ENCODE results near the gene SLC39A7. TPM values are rescaled to one million over a fixed set of nuclear protein-coding genes. Genes with fewer than 3 reads are reported as not detected.

Gene SLC39A7
- total and polyA plus RNA-seq, 4 donors = 8.9 to 112 (median 71.1) TPM

DNA sequence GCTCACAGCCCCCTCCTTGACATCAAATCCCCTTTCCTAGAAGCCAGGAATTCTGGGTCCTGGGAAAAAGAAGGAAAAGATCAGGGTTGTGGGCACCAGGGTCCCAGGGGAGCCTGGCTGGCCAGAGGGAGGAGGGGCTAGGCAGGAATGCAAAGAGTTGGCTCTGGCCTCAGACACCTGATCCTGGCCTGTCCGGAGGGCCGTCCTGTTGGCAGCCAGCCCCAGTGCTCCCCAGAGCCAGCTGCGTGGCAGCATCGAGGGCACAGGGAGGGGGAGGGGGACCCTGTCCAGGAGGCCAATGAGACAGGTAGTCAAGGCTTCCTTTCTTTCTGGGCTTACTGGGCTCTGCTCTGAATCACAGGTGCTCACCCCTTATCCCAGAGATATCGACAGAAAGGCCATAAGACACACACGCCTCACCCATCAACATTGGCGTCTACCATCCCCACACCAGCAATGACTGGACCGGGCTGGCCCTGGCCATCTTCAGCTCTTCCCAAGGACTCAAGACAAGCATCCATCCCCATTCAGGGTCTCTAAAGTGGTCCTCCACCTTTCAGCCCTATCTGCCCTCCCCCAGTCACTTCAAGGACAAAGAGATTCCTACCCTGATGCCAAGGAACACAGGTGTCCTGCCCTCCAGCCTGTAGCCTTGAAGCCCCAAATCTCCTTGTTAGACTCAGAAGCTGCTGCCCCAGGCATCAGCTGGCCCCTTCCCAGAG lies 9.1 kb upstream of the SLC39A7 start:
- H3K4me3 ChIP-seq (ENCODE audit: low read depth in 1 of 3, low read length in 3 of 3) = no peak overlapping the region
- H3K9me3 ChIP-seq (ENCODE audit: control insufficient read depth in 4 of 4, low read length in 3 of 4) = no peaks in the 10 kb centered on the region
- peaks cover 0 to 24% (median 11%) of the 10 kb centered on the region in 4 donors for H3K4me1 ChIP-seq (ENCODE audit: control insufficient read depth in 4 of 4, insufficient read depth in 4 of 4, low read length in 3 of 4)
- H3K27me3 ChIP-seq (ENCODE audit: control insufficient read depth in 4 of 4, insufficient read depth in 4 of 4, low read length in 3 of 4) = no peaks in the 10 kb centered on the region
- no peak for DNase-seq (ENCODE audit: low spot score)
- peaks cover 0 to 24% (median 19%) of the 10 kb centered on the region in 4 donors for H3K36me3 ChIP-seq (ENCODE audit: control insufficient read depth in 4 of 4, insufficient read depth in 3 of 4, low read depth in 1 of 4, low read length in 3 of 4)
- TF ChIP-seq, protein P1, sequence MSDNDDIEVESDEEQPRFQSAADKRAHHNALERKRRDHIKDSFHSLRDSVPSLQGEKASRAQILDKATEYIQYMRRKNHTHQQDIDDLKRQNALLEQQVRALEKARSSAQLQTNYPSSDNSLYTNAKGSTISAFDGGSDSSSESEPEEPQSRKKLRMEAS (IDR thresholded peaks at IDR 0.05) = no peak
- 45% methylated on average over 8 of the region's 8 CpGs for WGBS
- peak overlapping the region in 1 of 2 donors; percentile 16 for H3K9ac ChIP-seq (ENCODE audit: low read depth in 1 of 2, low read length in 2 of 2)
- H3K27ac ChIP-seq (ENCODE audit: low read depth in 1 of 2, low read length in 2 of 2) = no peak overlapping the region

DNA sequence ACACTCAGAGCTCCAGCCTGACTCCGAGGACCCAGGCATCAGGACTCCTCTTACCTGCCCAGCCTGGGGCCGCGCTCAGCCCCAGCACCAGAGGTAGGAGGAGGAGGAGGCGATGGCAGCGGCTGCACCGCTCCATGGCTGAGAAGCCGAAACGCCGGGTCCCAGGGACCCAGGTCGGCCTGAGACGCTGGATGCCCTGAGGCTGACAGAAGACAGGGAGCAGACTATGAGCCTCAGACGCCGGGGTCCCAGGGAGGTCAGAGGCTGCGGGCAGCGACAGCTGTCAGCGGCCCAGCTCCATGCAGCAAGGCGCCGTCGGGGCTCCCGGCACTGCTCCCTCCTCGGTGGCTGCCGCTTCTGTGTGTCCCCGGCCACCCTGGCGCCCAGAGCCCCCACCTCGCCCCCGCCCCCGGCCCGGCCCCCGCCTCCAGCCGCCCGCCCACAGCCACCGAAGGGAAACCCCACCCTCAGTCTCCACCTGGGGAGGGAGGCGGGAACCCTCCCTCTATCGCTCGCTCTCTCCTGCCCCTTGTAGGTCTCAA lies 8.5 kb upstream of the SLC39A7 start, which contains the start of gene COL11A2:
Gene COL11A2 (minus strand): TSS at position 363 of the 542 bp plus-strand sequence. CDS start 227 bp downstream, at position 136.
- Histone ChIP-seq H3K27ac (ENCODE audit: low read depth in 1 of 2, low read length in 2 of 2) (no peak within 1 kb of the TSS), H3K27me3 (ENCODE audit: control insufficient read depth in 4 of 4, insufficient read depth in 4 of 4, low read length in 3 of 4) (no peaks in the 10 kb centered on the region), H3K4me1 (ENCODE audit: control insufficient read depth in 4 of 4, insufficient read depth in 4 of 4, low read length in 3 of 4) (peaks cover 0 to 26% (median 14%) of the 10 kb centered on the region in 4 donors), H3K36me3 (ENCODE audit: control insufficient read depth in 4 of 4, insufficient read depth in 3 of 4, low read depth in 1 of 4, low read length in 3 of 4) (peaks cover 0 to 28% (median 23%) of the 10 kb centered on the region in 4 donors), H3K9me3 (ENCODE audit: control insufficient read depth in 4 of 4, low read length in 3 of 4) (no peaks in the 10 kb centered on the region), H3K9ac (ENCODE audit: low read depth in 1 of 2, low read length in 2 of 2) (peak within 1 kb of the TSS in 1 of 2 donors; percentile 16), H3K4me3 (ENCODE audit: low read depth in 1 of 3, low read length in 3 of 3) (peak within 1 kb of the TSS in 1 of 3 donors; percentile 21)
- TF ChIP-seq GABPA (IDR thresholded peaks at IDR 0.05 in 1 of 2, conservative IDR thresholded peaks at IDR 0.05 in 1 of 2) = no peak
- TF ChIP-seq, protein P2, sequence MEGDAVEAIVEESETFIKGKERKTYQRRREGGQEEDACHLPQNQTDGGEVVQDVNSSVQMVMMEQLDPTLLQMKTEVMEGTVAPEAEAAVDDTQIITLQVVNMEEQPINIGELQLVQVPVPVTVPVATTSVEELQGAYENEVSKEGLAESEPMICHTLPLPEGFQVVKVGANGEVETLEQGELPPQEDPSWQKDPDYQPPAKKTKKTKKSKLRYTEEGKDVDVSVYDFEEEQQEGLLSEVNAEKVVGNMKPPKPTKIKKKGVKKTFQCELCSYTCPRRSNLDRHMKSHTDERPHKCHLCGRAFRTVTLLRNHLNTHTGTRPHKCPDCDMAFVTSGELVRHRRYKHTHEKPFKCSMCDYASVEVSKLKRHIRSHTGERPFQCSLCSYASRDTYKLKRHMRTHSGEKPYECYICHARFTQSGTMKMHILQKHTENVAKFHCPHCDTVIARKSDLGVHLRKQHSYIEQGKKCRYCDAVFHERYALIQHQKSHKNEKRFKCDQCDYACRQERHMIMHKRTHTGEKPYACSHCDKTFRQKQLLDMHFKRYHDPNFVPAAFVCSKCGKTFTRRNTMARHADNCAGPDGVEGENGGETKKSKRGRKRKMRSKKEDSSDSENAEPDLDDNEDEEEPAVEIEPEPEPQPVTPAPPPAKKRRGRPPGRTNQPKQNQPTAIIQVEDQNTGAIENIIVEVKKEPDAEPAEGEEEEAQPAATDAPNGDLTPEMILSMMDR (IDR thresholded peaks at IDR 0.05; ENCODE audit: low read depth, low read length, missing input control) = no peak
- TF ChIP-seq, protein P3, sequence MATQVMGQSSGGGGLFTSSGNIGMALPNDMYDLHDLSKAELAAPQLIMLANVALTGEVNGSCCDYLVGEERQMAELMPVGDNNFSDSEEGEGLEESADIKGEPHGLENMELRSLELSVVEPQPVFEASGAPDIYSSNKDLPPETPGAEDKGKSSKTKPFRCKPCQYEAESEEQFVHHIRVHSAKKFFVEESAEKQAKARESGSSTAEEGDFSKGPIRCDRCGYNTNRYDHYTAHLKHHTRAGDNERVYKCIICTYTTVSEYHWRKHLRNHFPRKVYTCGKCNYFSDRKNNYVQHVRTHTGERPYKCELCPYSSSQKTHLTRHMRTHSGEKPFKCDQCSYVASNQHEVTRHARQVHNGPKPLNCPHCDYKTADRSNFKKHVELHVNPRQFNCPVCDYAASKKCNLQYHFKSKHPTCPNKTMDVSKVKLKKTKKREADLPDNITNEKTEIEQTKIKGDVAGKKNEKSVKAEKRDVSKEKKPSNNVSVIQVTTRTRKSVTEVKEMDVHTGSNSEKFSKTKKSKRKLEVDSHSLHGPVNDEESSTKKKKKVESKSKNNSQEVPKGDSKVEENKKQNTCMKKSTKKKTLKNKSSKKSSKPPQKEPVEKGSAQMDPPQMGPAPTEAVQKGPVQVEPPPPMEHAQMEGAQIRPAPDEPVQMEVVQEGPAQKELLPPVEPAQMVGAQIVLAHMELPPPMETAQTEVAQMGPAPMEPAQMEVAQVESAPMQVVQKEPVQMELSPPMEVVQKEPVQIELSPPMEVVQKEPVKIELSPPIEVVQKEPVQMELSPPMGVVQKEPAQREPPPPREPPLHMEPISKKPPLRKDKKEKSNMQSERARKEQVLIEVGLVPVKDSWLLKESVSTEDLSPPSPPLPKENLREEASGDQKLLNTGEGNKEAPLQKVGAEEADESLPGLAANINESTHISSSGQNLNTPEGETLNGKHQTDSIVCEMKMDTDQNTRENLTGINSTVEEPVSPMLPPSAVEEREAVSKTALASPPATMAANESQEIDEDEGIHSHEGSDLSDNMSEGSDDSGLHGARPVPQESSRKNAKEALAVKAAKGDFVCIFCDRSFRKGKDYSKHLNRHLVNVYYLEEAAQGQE (IDR thresholded peaks at IDR 0.05) = no peak
- no peak for TF ChIP-seq HNF4G (IDR thresholded peaks at IDR 0.05)
- no peak for TF ChIP-seq JUND (IDR thresholded peaks at IDR 0.05)
- TF ChIP-seq, protein P1 (IDR thresholded peaks at IDR 0.05) = no peak
- no peak for TF ChIP-seq NR2F2 (IDR thresholded peaks at IDR 0.05)
- no peak for TF ChIP-seq EGR1 (IDR thresholded peaks at IDR 0.05; ENCODE audit: low read depth in 2 of 2)
- no peak for TF ChIP-seq HNF4A (conservative IDR thresholded peaks at IDR 0.05)
- TF ChIP-seq, protein P4, sequence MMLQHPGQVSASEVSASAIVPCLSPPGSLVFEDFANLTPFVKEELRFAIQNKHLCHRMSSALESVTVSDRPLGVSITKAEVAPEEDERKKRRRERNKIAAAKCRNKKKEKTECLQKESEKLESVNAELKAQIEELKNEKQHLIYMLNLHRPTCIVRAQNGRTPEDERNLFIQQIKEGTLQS (IDR thresholded peaks at IDR 0.05) = no peak
- no peak for TF ChIP-seq YY1 (IDR thresholded peaks at IDR 0.05)
- TF ChIP-seq TAF1 (conservative IDR thresholded peaks at IDR 0.05) = no peak
- TF ChIP-seq, protein P5, sequence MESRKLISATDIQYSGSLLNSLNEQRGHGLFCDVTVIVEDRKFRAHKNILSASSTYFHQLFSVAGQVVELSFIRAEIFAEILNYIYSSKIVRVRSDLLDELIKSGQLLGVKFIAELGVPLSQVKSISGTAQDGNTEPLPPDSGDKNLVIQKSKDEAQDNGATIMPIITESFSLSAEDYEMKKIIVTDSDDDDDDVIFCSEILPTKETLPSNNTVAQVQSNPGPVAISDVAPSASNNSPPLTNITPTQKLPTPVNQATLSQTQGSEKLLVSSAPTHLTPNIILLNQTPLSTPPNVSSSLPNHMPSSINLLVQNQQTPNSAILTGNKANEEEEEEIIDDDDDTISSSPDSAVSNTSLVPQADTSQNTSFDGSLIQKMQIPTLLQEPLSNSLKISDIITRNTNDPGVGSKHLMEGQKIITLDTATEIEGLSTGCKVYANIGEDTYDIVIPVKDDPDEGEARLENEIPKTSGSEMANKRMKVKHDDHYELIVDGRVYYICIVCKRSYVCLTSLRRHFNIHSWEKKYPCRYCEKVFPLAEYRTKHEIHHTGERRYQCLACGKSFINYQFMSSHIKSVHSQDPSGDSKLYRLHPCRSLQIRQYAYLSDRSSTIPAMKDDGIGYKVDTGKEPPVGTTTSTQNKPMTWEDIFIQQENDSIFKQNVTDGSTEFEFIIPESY (IDR thresholded peaks at IDR 0.05) = no peak
- WGBS = 13% methylated on average over 35 of the region's 35 CpGs
- DNase-seq (ENCODE audit: low spot score) = no peak

All from liver (tissue), 9 donors.